HepG2 (cell line): ENCODE results near the gene FKBP10. TPM values are rescaled to one million over a fixed set of nuclear protein-coding genes. Genes with fewer than 3 reads are reported as not detected.

Experiments
- ATF2 ChIP-seq: sonication (generic); formaldehyde crosslinking; IDR thresholded peaks from 2 replicates; pipeline ENCODE4 v1.4.0; 2020; ENCODE audit warnings: missing genetic modification reagents
- BRCA1 ChIP-seq: sonication (generic); formaldehyde crosslinking; IDR thresholded peaks from 2 replicates; pipeline ENCODE4 v1.4.0; 2020; ENCODE audit warnings: missing genetic modification reagents
- BRF2 ChIP-seq: sonication (generic); formaldehyde crosslinking; IDR thresholded peaks from 2 replicates; pipeline ENCODE4 v1.8.1; 2022; ENCODE audit warnings: mild to moderate bottlenecking, missing genetic modification reagents
- FLYWCH1 ChIP-seq: sonication (generic); formaldehyde crosslinking; IDR thresholded peaks from 2 replicates; pipeline ENCODE4 v1.8.1; 2023; ENCODE audit warnings: mild to moderate bottlenecking, missing genetic modification reagents
- ISX ChIP-seq: sonication (generic); formaldehyde crosslinking; conservative IDR thresholded peaks from 2 replicates; pipeline ENCODE4 v1.5.0; 2020; ENCODE audit warnings: missing genetic modification reagents
- KIAA2018 ChIP-seq: sonication (generic); formaldehyde crosslinking; IDR thresholded peaks from 2 replicates; pipeline ENCODE4 v1.5.0; 2020; ENCODE audit warnings: mild to moderate bottlenecking, missing genetic modification reagents, borderline replicate concordance
- MZF1 ChIP-seq: sonication (generic); formaldehyde crosslinking; IDR thresholded peaks from 2 replicates; pipeline ENCODE4 v1.8.1; 2023; ENCODE audit warnings: mild to moderate bottlenecking, missing genetic modification reagents, borderline replicate concordance
- NFE2L1 ChIP-seq: sonication (generic); formaldehyde crosslinking; IDR thresholded peaks from 2 replicates; pipeline ENCODE4 v1.4.0; 2020; ENCODE audit warnings: missing genetic modification reagents, mild to moderate bottlenecking, borderline replicate concordance
- NR3C1 ChIP-seq: sonication (generic); formaldehyde crosslinking; IDR thresholded peaks from 2 replicates; pipeline ENCODE4 v1.4.0; 2020; ENCODE audit warnings: missing genetic modification reagents
- STAG1 ChIP-seq: sonication (generic); formaldehyde crosslinking; IDR thresholded peaks from 2 replicates; pipeline ENCODE4 v1.4.0; 2020; ENCODE audit warnings: missing genetic modification reagents
- THAP9 ChIP-seq: sonication (generic); formaldehyde crosslinking; IDR thresholded peaks from 2 replicates; pipeline ENCODE4; 2020; ENCODE audit warnings: missing genetic modification reagents, mild to moderate bottlenecking, borderline replicate concordance
- ZNF224 ChIP-seq: sonication (generic); formaldehyde crosslinking; IDR thresholded peaks from 2 replicates; pipeline ENCODE4 v1.5.0; 2020; ENCODE audit warnings: mild to moderate bottlenecking, missing genetic modification reagents
- ZNF691 ChIP-seq: sonication (generic); formaldehyde crosslinking; IDR thresholded peaks from 2 replicates; pipeline ENCODE4 v1.4.0; 2020; ENCODE audit warnings: missing genetic modification reagents, low read depth, mild to moderate bottlenecking, borderline replicate concordance
- polyA plus RNA-seq, 8 experiments: library from polyadenylated mRNA; depleted of rRNA in 3 of 8; stranded (reverse) in 7 of 8; unstranded in 1 of 8; fragments of >200 nt; fragmentation: Illumina TruSeq in 4 of 8; extraction: Trizol in 4 of 8; gene quantifications; 2 replicates each; pipeline versions ENCODE4 v1.2.1 to v1.2.3, GENCODE V29; 2011 to 2016; ENCODE audit warnings: low read depth in 4 of 8, missing spikeins in 1 of 8, mixed read lengths in 1 of 8; ENCODE audit not compliant: insufficient read depth in 1 of 8
- total RNA-seq, 5 experiments: library from RNA; depleted of rRNA; stranded (reverse); fragments of >200 nt; fragmentation: Illumina TruSeq; extraction: Trizol; gene quantifications; 2 replicates each; pipeline ENCODE4 v1.2.3, GENCODE V29; 2016; ENCODE audit warnings: low read depth in 1 of 5
- TF ChIP-seq, protein P1 (sequence below): sonication (generic); formaldehyde crosslinking; IDR thresholded peaks from 2 replicates; pipeline ENCODE4 v1.4.0; 2020; ENCODE audit warnings: missing genetic modification reagents

FKBP10 gene
- total and polyA plus RNA-seq, 2 of the 13 experiments (the other 11 are each of a cell fraction or from before 2014, with no cell fraction given) = 149 to 573 TPM

DNA sequence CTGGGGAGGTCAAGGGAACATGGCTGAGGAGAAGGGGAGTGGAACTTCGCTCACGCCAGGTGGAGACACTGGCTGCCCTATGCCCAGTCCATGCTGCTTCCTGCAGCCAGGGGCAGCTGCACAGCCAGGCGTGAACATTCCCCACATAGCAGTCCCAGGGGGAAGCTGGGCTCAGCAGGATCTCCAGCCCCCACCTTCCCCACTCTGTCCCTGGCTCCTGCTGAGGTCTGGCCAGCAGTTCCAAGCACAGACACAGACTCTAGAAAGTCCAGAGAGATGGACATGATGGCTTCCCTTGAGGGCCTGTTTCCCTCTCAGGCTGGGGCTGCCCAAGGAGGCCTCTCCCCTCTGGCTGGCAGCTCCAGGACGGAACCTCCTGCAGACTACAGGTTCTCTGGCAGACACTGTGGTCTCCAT, 35.6 kb upstream of the FKBP10 start (continued):
- TF ChIP-seq BRF2 (CRISPR knock-in tag) (no peak), ZNF224 (no peak), ZNF691 (CRISPR knock-in tag) (peak; percentile 17; the same call in 1 of the 2 replicates), ISX (CRISPR knock-in tag) (no peak), STAG1 (CRISPR knock-in tag) (peak; percentile 68), BRCA1 (CRISPR knock-in tag) (no peak), NR3C1 (CRISPR knock-in tag) (no peak), MZF1 (0 out of 2 replicates have a peak, but pooled peaks have one; percentile 31), NFE2L1 (CRISPR knock-in tag) (no peak), FLYWCH1 (no peak), ATF2 (CRISPR knock-in tag) (no peak), THAP9 (no peak; the same call in 1 of the 2 replicates), KIAA2018 (CRISPR knock-in tag) (no peak)
- TF ChIP-seq, protein P1, sequence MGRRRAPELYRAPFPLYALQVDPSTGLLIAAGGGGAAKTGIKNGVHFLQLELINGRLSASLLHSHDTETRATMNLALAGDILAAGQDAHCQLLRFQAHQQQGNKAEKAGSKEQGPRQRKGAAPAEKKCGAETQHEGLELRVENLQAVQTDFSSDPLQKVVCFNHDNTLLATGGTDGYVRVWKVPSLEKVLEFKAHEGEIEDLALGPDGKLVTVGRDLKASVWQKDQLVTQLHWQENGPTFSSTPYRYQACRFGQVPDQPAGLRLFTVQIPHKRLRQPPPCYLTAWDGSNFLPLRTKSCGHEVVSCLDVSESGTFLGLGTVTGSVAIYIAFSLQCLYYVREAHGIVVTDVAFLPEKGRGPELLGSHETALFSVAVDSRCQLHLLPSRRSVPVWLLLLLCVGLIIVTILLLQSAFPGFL (CRISPR knock-in tag) = no peak
